ENCODE measurements around the gene IFNA13.
"Not testable (repeated sequence)": the region's sequence is repeated elsewhere in the genome, so short reads cannot be mapped to it uniquely, and the experiment has no call there.

The IFNA13 gene

DNA sequence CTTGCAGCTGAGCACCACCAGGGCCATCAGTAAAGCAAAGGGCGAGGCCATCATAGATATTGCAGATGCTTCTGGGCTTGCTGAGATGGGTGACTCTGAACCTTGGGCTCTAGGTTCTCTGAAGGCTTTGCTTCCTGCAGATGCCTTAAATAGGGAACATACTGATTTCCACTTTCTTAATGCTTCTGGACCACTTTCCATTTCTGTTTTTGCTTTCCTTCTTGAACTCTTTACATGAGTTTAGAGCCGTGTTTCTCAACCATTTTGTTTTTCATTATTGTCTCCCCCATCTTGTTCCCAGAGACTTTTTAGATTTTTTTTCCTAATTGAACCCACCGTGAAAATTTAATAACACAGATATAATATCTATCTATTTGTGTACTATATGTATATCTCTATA is at the start of gene IFNA13:
Gene IFNA13 (minus strand): TSS at position 101 of the 400 bp plus-strand sequence. CDS start 47 bp downstream, at position 54.
- DNase-seq: no peak

DNA sequence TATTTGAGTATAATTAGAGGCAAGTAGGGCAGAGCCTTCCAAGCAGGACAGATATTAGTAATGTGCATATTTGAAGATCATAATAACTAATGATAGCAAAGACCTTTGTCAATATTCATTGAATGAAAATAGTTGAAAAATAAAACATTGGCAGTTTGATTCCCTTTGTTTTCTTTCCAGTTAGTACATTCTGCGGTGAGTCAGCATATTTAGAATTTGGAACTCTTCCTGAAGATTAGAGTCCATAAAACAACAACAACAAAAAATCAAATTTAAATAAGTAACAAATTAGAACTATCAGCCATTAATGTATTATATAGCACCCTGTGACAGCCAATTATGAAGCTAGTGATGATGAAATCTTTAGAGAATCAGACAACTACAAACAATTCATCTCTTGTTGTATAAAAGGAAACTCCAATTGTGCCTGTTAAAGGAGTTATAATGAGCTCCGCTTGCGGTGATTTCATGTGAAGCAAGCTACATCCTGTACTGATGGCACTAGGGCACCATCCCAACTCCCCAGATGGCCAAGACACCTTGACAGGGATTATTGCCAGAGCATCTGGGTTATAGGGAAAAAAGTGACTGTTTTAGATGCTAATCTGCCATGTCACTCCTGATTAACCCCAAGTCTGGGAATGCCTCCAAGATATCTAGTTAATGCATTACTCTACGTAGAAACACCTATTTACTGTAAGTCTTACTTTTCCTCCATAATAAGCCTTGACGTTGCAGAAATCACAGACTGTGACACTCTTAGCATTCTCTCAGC is 47.8 kb upstream of the IFNA13 start:
- no peak for DNase-seq

DNA sequence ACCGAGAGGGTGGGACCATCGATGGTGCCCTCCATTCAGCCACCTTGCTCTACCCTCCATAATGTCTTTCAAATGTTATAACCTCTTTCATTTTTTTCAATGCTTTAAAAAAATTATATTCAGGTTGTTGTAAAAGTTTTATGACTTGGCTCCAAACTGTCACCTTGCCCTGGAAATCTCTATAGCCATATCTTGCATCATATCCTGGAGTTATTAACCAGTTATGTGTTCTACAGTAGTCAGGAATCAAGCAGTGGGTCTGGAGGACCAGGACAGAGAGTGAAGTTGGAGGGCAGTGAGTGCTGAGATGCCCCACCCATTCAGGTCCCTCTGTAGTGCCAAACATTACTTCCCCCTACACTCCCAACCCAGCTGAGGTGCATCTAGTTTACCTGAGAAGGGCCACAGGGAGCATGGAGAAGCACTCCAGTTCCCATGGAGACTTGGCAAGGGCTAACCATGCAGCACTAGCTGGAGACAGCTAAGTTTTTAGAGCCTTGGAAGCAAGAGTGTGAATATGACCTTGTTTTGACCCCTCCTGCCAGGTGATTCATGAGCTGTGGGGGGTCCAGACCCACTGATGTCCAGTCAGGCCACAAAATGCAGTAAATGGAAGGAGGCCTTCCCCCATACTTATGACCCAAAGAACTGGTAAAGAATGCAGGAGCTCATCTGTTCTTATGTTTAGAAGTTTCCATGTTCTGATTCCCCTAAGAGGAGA is 46.5 kb upstream of the IFNA13 start:
- DNase-seq: no peak

DNA sequence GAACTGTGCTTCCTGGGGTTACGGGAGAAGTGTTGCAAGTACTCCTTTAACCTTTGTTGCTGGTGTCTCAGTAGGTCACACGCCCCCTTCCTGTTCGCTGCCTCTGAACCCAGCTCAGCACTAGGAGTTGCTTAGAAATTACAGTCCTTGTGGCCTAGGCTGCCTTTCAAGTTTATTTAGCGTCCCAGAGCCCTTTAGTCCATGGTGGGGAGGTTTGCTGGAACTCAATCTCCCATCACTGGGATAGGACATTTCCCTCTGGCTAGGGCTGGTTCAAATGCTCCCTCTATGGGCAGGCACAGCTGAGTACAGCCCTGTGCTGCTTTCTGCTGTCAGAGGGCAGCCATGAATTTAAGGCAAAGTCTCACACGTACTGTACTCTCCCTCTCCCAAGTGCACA is 45.8 kb upstream of the IFNA13 start:
- no peak for DNase-seq

- DNase-seq: no peak
Measured at GRCh38 chr9:21413151-21413550, 45.3 kb upstream of the IFNA13 start.

DNA sequence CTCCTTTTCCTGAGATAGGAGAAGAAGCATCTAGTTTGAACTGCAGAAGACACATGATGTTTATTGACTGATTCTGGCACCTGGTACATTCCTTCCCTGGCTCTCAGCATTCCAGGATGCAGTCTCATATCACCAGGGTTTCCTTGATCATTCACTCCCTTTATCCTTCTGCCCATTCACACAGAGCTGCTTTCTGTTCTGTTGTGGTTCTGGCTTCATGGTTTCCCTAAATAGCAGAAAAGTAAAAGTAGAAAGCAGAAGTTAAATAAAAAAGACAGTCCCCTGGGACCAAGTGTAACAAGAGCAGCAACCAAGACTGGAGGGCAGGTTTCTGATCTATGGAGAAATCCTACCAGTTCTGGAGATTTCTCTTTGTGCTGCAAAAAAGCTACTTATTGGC is 44.2 kb upstream of the IFNA13 start:
- DNase-seq: no peak

- no peak for DNase-seq
Measured at GRCh38 chr9:21408817-21409216, 41.0 kb upstream of the IFNA13 start, which contains the start of gene IFNA8. TSS of gene IFNA8 (plus strand) at chr9:21409117. CDS start at chr9:21409177, 60 bp downstream.

DNA sequence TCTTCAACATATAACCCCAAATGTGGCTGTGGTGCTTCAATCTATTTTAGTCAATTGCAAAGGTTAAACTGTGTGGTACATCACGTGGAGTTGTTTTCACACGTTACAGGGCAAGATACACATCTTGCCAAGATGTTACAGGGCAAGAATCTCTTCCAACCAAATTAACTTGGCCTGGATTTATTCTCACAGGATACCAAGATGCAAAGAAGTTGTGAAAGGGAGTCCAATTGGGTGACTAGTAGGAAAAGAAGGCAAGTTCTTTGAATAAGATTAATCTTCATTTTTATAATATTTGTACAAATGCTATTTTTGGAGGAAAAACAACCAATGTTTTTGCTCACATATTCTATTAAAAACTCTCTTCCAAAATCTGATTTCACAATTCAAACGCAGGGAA is 36.3 kb upstream of the IFNA13 start:
- no peak for DNase-seq

- DNase-seq: no peak
Measured at GRCh38 chr9:21402386-21403251, 34.8 kb upstream of the IFNA13 start.

- DNase-seq: no peak
Measured at GRCh38 chr9:21399956-21400355, 32.1 kb upstream of the IFNA13 start.

DNA sequence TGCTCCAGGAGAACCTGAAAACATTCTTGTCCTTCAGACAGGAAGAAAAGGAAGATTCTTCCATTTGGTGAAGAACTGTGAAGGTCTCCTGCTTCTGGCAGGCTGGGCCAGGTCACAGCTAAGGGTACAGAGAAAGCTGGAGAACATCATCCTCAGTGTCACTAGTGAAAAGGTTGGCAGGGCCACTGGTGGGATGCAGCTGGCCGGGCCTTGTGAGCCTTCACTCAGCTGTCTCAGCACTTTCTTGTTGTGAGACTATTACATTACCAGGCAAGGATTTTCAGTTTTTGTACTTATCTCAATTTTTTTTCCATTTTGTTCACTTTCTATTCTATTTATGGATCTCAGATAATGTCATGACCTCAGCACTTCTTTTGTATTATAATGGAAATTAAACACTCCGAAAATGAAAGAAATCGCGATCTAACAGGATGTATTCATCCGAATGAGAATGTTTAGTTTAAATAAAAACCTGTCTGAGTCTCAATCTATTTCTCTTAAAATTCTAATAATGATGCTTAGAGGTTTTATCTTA is 31.2 kb upstream of the IFNA13 start:
- no peak for DNase-seq

DNA sequence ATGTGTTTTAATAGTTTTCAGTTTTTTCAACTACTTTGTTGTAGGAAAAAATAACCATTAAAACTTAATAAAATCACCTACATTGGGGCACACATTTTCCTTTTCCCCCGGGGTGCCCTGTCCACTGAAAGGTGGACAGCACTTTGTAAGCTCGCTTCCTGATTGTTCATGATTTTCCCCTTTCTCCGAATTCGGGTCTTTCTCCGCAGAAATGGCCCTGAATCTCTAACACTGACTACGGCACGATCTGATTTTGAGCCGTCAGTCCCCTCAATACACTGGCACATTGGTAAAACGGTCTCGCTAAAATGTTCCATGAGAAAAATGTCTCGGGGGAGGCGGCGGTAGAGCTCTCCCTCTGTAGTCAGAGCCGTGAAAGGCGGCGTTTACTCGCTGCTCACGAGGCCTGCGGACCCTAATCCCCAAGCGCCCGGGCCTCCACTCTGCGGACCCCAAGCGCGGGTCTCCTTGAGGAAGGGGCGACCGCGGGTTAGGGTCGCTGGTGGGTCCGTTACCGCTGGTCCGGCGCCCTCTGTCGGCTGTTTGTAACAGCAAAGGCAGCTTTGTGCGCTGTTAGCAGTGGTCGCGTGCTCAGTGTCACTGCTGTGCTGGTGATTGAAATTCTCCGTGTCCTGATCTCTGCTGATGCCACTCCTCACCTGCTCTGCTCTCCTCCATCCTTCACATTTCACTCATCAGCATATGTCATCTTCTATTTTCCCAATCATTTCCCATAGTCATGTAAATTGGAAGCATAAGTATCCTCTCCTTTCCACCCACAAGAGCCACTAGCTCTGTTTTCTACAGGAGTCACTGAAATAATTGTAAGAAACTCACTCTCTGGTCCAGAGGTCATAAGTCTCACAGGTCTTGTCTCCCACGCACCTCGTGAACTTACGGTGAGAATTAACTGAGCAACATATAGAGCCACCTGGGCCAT is 28.2 kb upstream of the IFNA13 start:
- DNase-seq: peak in 1 of 2 experiments; percentile 47

DNA sequence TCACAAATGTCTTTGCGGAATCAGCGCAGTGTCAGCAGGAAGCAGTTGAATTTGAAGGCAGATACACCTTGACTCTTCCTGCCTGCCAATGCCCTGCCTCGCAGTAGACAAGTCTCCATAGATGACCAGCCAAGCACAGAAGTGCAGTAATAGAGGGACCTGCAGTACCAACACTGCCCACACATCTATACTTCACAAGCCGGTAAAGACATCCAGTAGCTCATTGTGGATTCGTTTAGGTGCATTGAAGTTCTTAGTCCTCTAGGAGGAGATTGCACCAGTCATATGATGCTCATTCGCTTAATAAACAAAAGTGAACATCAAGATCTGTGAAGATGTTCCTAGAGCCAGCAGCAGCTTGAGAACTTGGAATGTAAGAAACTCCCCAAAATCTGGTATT is 24.4 kb upstream of the IFNA13 start:
- DNase-seq: no peak

- no peak for DNase-seq
Measured at GRCh38 chr9:21385131-21385670, 17.3 kb upstream of the IFNA13 start, which contains the start of gene IFNA2. TSS of gene IFNA2 (minus strand) at chr9:21385398. CDS start at chr9:21385329, 69 bp downstream.

- DNase-seq: no peak
Measured at GRCh38 chr9:21383627-21384026, 15.8 kb upstream of the IFNA13 start.

DNA sequence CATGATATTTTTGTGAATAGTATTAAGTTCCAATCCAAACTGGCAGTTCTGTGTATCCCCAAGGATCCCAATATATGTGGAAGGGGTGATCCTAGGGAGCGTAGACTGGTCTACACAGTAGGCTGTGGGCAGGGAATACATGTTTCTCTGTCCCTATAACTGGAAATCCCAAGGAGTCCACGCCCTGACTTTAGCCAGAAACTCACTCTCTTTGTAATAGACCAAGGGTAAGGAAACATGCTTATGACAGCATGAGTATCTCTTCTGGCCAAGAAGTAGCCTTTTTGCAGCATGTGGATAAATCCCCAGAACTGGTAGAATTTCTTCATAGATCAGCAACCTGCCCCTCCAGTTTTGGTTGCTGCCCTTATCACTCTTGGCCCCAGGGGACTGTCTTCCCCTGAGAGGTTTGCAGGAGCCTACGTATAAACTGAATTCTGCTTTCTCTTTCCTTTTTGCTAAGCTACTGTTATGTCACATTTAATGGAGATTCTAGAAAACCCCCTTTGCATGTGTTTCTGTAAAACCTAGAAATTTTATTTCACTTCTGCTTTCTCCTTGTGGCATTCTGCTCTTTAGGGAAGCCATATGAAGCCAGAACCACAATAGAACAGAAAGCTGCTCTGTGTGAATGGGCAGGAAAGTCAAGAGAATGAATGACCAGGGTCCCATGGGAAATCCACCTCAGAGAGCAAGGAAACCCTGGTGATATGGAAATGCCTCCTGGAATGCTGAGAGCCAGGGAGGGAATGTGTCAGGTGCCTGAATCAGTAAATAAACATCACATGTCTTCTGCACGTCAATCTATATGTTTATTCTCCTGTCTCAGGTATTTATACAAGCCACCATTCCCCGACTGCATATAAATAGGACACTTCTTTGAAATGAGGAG is 13.8 kb upstream of the IFNA13 start:
- no peak for DNase-seq

DNA sequence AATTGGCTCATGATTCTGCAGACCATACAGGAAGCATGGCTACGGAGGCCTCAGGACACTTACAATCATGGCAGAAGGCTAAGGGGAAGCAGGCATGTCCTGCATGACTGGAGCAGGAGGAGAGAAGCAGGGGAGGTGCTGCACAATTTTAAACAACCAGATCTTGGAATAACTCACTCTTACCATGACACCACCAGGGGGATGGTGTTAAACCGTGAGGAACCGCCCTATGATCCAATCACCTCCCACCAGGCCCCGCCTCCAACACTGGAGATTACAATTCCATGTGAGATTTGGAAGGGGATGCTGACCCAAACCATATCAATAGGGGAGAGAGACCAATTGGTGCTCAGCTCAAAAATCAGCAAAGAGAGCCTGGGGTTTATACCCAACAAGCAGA is 3.6 kb upstream of the IFNA13 start:
- DNase-seq: not testable (repeated sequence)

- DNase-seq: not testable (repeated sequence)
Measured at GRCh38 chr9:21367169-21367568, 688 bp downstream of the IFNA13 start.

- no peak for DNase-seq
Measured at GRCh38 chr9:21362287-21362686, 5.6 kb downstream of the IFNA13 start.

All from NCI-H446 (cell line).